CD14-positive monocyte (primary cell): Measurements from ENCODE around the gene ASPHD2. TPM values are rescaled to one million over a fixed set of nuclear protein-coding genes. Genes with fewer than 3 reads are reported as not detected.

Source experiments
- DNase-seq, 3 donors: peaks; one replicate each; pipeline ENCODE4 v3.0.0-alpha.2; 2011 to 2022
- H2AFZ ChIP-seq: 2 replicates; pipeline ENCODE4 v1.6.0; 2012; ENCODE audit warnings: mild to moderate bottlenecking, low read depth, low read length, inconsistent platforms; ENCODE audit not compliant: insufficient read depth, poor library complexity, severe bottlenecking
- H3K27ac ChIP-seq, 2 donors: 1 replicate in 1 of 2; 2 replicates in 1 of 2; pipeline ENCODE4 v1.5.1; 2012 to 2013; ENCODE audit warnings: low read length in 2 of 2, control low read depth in 1 of 2, inconsistent platforms in 1 of 2, low read depth in 1 of 2, mild to moderate bottlenecking in 1 of 2
- H3K27me3 ChIP-seq, 2 donors: one replicate each; pipeline versions ENCODE4 v1.6.0 to v1.6.1; 2011 to 2013; ENCODE audit warnings: low read length in 2 of 2; ENCODE audit not compliant: control insufficient read depth in 2 of 2, insufficient read depth in 2 of 2
- H3K36me3 ChIP-seq, 2 donors: replicated peaks in 1 of 2; 1 replicate in 1 of 2; 2 replicates in 1 of 2; pipeline versions ENCODE4 v1.5.1 to v1.6.1; 2012 to 2013; ENCODE audit warnings: low read length in 2 of 2, control low read depth in 1 of 2, inconsistent platforms in 1 of 2, mild to moderate bottlenecking in 1 of 2; ENCODE audit not compliant: insufficient read depth in 2 of 2, control insufficient read depth in 1 of 2
- H3K4me1 ChIP-seq, 2 donors: 1 replicate in 1 of 2; 2 replicates in 1 of 2; pipeline versions ENCODE4 v1.5.1 to v1.6.1; 2012 to 2013; ENCODE audit warnings: low read length in 2 of 2, control low read depth in 1 of 2, inconsistent platforms in 1 of 2, mild to moderate bottlenecking in 1 of 2, moderate library complexity in 1 of 2; ENCODE audit not compliant: insufficient read depth in 2 of 2, control insufficient read depth in 1 of 2
- H3K4me2 ChIP-seq: replicated peaks from 2 replicates; pipeline ENCODE3; 2012; ENCODE audit warnings: low read length, moderate library complexity, mild to moderate bottlenecking; ENCODE audit not compliant: poor library complexity, severe bottlenecking; ENCODE audit errors: extremely low read depth
- H3K4me3 ChIP-seq, 3 experiments: fragments of 200-600 bp in 1 of 3; sonication (generic) in 1 of 3; replicated peaks in 1 of 3; 1 replicate in 2 of 3; 2 replicates in 1 of 3; pipeline ENCODE4 v1.5.1; 2011 to 2013; ENCODE audit warnings: low read length in 3 of 3, mild to moderate bottlenecking in 3 of 3, control low read depth in 2 of 3, low read depth in 2 of 3, inconsistent platforms in 1 of 3, moderate library complexity in 1 of 3
- H3K79me2 ChIP-seq: 2 replicates; pipeline ENCODE4 v1.6.0; 2012; ENCODE audit warnings: mild to moderate bottlenecking, control low read depth, inconsistent platforms, low read length, moderate library complexity; ENCODE audit not compliant: insufficient read depth
- H3K9ac ChIP-seq: 2 replicates; pipeline ENCODE4 v1.6.0; 2017; ENCODE audit warnings: low read length, mild to moderate bottlenecking; ENCODE audit not compliant: insufficient read depth, poor library complexity, severe bottlenecking
- H3K9me3 ChIP-seq, 2 donors: replicated peaks in 1 of 2; 1 replicate in 1 of 2; 2 replicates in 1 of 2; pipeline versions ENCODE4 v1.5.1 to v1.6.1; 2012 to 2013; ENCODE audit warnings: low read length in 2 of 2, control low read depth in 1 of 2; ENCODE audit not compliant: control insufficient read depth in 1 of 2, insufficient read depth in 1 of 2
- H4K20me1 ChIP-seq: 2 replicates; pipeline ENCODE4 v1.6.0; 2012; ENCODE audit warnings: mild to moderate bottlenecking, low read length, control low read depth, moderate library complexity; ENCODE audit not compliant: insufficient read depth
- H3K27ac Mint-ChIP-seq, 7 donors: one replicate each; pipeline ENCODE4 v1.8.0; 2020; ENCODE audit warnings: mild to moderate bottlenecking in 7 of 7, mixed read lengths in 7 of 7, moderate library complexity in 6 of 7, inconsistent platforms in 2 of 7
- H3K27me3 Mint-ChIP-seq, 3 donors: one replicate each; pipeline ENCODE4 v1.8.0; 2021 to 2022; ENCODE audit warnings: low read depth in 3 of 3, mild to moderate bottlenecking in 3 of 3, mixed read lengths in 3 of 3, moderate library complexity in 3 of 3, inconsistent platforms in 1 of 3
- H3K36me3 Mint-ChIP-seq, 2 donors: one replicate each; pipeline ENCODE4 v1.8.0; 2020; ENCODE audit warnings: mixed read lengths in 2 of 2, inconsistent platforms in 1 of 2, mild to moderate bottlenecking in 1 of 2
- H3K4me1 Mint-ChIP-seq: one replicate; pipeline ENCODE4 v1.8.0; 2020; ENCODE audit warnings: mild to moderate bottlenecking, mixed read lengths
- H3K4me3 Mint-ChIP-seq, 2 donors: one replicate each; pipeline ENCODE4 v1.8.0; 2020; ENCODE audit warnings: mild to moderate bottlenecking in 2 of 2, mixed read lengths in 2 of 2, moderate library complexity in 1 of 2
- H3K9me3 Mint-ChIP-seq, 7 donors: one replicate each; pipeline ENCODE4 v1.8.0; 2020 to 2022; ENCODE audit warnings: mixed read lengths in 7 of 7, mild to moderate bottlenecking in 6 of 7, moderate library complexity in 6 of 7, inconsistent platforms in 2 of 7
- WGBS: methylation state at CpG from one replicate; pipeline ENCODE4 v1.1.5; 2013; ENCODE audit warnings: missing lambda C conversion rate; ENCODE audit not compliant: insufficient coverage; 5-methylcytosine and 5-hydroxymethylcytosine counted together
- intact Hi-C, 2 donors: fragments of 100-400 bp; cut with micrococcal nuclease; formaldehyde crosslinking; loops; one replicate each; pipeline versions ENCODE4 v1.15.0 to v1.15.1; 2023
- polyA plus RNA-seq, 3 donors: library from polyadenylated mRNA; depleted of rRNA in 1 of 3; unstranded in 2 of 3; stranded (reverse) in 1 of 3; fragments of 300-500 nt in 2 of 3; fragments of >200 nt in 1 of 3; fragmentation: Illumina TruSeq in 2 of 3; gene quantifications; 1 replicate in 2 of 3; 2 replicates in 1 of 3; pipeline ENCODE4 v1.2.3, GENCODE V29; 2012 to 2021
- TF ChIP-seq, protein P1 (sequence below): fragments of 200-600 bp; IDR thresholded peaks from one replicate; pipeline ENCODE4 v1.8.0; 2022; ENCODE audit warnings: antibody characterized with exemption, mild to moderate bottlenecking

The ASPHD2 gene
- polyA plus RNA-seq, 3 donors = 2.6 to 6.2 (median 4.1) TPM

- H3K4me1 ChIP-seq = no peaks in the 10 kb centered on the region
- H3K9me3 Mint-ChIP-seq = no peaks in the 10 kb centered on the region
- H3K4me3 Mint-ChIP-seq = no peak overlapping the region
- TF ChIP-seq, protein P1, sequence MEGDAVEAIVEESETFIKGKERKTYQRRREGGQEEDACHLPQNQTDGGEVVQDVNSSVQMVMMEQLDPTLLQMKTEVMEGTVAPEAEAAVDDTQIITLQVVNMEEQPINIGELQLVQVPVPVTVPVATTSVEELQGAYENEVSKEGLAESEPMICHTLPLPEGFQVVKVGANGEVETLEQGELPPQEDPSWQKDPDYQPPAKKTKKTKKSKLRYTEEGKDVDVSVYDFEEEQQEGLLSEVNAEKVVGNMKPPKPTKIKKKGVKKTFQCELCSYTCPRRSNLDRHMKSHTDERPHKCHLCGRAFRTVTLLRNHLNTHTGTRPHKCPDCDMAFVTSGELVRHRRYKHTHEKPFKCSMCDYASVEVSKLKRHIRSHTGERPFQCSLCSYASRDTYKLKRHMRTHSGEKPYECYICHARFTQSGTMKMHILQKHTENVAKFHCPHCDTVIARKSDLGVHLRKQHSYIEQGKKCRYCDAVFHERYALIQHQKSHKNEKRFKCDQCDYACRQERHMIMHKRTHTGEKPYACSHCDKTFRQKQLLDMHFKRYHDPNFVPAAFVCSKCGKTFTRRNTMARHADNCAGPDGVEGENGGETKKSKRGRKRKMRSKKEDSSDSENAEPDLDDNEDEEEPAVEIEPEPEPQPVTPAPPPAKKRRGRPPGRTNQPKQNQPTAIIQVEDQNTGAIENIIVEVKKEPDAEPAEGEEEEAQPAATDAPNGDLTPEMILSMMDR = no peak
- H3K9ac ChIP-seq = no peak overlapping the region
- no peak overlapping the region for H3K4me3 ChIP-seq
- no peak overlapping the region for H3K27ac Mint-ChIP-seq
- no peak overlapping the region for H2AFZ ChIP-seq
- no peak overlapping the region for H3K27ac ChIP-seq
- H3K4me1 Mint-ChIP-seq = no peaks in the 10 kb centered on the region
- no peaks in the 10 kb centered on the region for H3K36me3 Mint-ChIP-seq
- H3K27me3 Mint-ChIP-seq = peaks cover 0 to 9% (median 2%) of the 10 kb centered on the region in 3 donors
- H3K36me3 ChIP-seq = no peaks in the 10 kb centered on the region
- H3K4me2 ChIP-seq = no peak overlapping the region
- no peaks in the 10 kb centered on the region for H3K27me3 ChIP-seq
- no peaks in the 10 kb centered on the region for H3K79me2 ChIP-seq
- intact Hi-C loops = loop anchor here in 1 of 2 donors (10.0 kb wide), 1 partner anchor 263 kb away; the partner anchor contains the start of gene MIAT
- H4K20me1 ChIP-seq = no peaks in the 10 kb centered on the region
- H3K9me3 ChIP-seq = no peaks in the 10 kb centered on the region
- WGBS = 100% methylated on average over 1 of the region's 2 CpGs
- DNase-seq = no peak
Observed at GRCh38 chr22:26391623-26392022, 37.4 kb upstream of the ASPHD2 start.

- H3K4me3 Mint-ChIP-seq = no peak overlapping the region
- Histone ChIP-seq H3K79me2 (no peaks in the 10 kb centered on the region), H3K4me3 (no peak overlapping the region), H3K4me1 (no peaks in the 10 kb centered on the region), H3K4me2 (no peak overlapping the region), H3K36me3 (no peaks in the 10 kb centered on the region), H3K9ac (no peak overlapping the region), H3K27ac (no peak overlapping the region), H2AFZ (no peak overlapping the region), H4K20me1 (no peaks in the 10 kb centered on the region), H3K27me3 (no peaks in the 10 kb centered on the region), H3K9me3 (no peaks in the 10 kb centered on the region)
- intact Hi-C loops = loop anchor here in 1 of 2 donors (10.0 kb wide), 1 partner anchor 261 kb away; the partner anchor contains the start of gene MIAT
- WGBS = 63% methylated on average over 2 of the region's 2 CpGs
- H3K4me1 Mint-ChIP-seq = peaks cover 2% of the 10 kb centered on the region
- TF ChIP-seq, protein P1 = peak; percentile 27
- no peaks in the 10 kb centered on the region for H3K9me3 Mint-ChIP-seq
- peaks cover 0 to 5% (median 0%) of the 10 kb centered on the region in 3 donors for H3K27me3 Mint-ChIP-seq
- H3K36me3 Mint-ChIP-seq = no peaks in the 10 kb centered on the region
- H3K27ac Mint-ChIP-seq = no peak overlapping the region
- no peak for DNase-seq
Observed at GRCh38 chr22:26393929-26394328, 35.1 kb upstream of the ASPHD2 start.
